Measurements from ENCODE around the gene SDK1.

SDK1 gene

GRCh38 chr7:4052130-4052529 is 751.1 kb downstream of the SDK1 start:
- Histone ChIP-seq H3K27me3 (ENCODE audit: control insufficient read depth, insufficient read depth, low read length) (no peaks in the 10 kb centered on the region), H2AFZ (no peak overlapping the region), H3K4me2 (ENCODE audit: low read length) (no peak overlapping the region), H3K4me3 (ENCODE audit: low read depth, low read length) (no peak overlapping the region), H3K79me2 (no peaks in the 10 kb centered on the region), H3K27ac (no peak overlapping the region), H3K4me1 (no peaks in the 10 kb centered on the region), H3K9me3 (ENCODE audit: control insufficient read depth, low read length) (no peaks in the 10 kb centered on the region), H3K9ac (no peak overlapping the region), H3K36me3 (ENCODE audit: control insufficient read depth, insufficient read depth, low read length) (no peaks in the 10 kb centered on the region)
- TF ChIP-seq CTCF (IDR thresholded peaks at IDR 0.05): no peak

- TF ChIP-seq CTCF (IDR thresholded peaks at IDR 0.05): no peak
- Histone ChIP-seq H3K79me2 (no peaks in the 10 kb centered on the region), H3K9me3 (ENCODE audit: control insufficient read depth, low read length) (no peaks in the 10 kb centered on the region), H3K4me3 (ENCODE audit: low read depth, low read length) (no peak overlapping the region), H3K4me2 (ENCODE audit: low read length) (no peak overlapping the region), H3K4me1 (no peaks in the 10 kb centered on the region), H2AFZ (no peak overlapping the region), H3K27me3 (ENCODE audit: control insufficient read depth, insufficient read depth, low read length) (no peaks in the 10 kb centered on the region), H3K36me3 (ENCODE audit: control insufficient read depth, insufficient read depth, low read length) (no peaks in the 10 kb centered on the region), H3K9ac (no peak overlapping the region), H3K27ac (no peak overlapping the region)
Measured at GRCh38 chr7:4054158-4054557, 753.1 kb downstream of the SDK1 start.

- no peaks in the 10 kb centered on the region for H3K27me3 ChIP-seq (ENCODE audit: control insufficient read depth, insufficient read depth, low read length)
- no peaks in the 10 kb centered on the region for H3K4me1 ChIP-seq
- H3K36me3 ChIP-seq (ENCODE audit: control insufficient read depth, insufficient read depth, low read length): no peaks in the 10 kb centered on the region
- H3K9me3 ChIP-seq (ENCODE audit: control insufficient read depth, low read length): no peaks in the 10 kb centered on the region
- H2AFZ ChIP-seq: no peak overlapping the region
- H3K27ac ChIP-seq: no peak overlapping the region
- no peak overlapping the region for H3K4me2 ChIP-seq (ENCODE audit: low read length)
- no peak overlapping the region for H3K9ac ChIP-seq
- TF ChIP-seq CTCF (IDR thresholded peaks at IDR 0.05): no peak
- H3K79me2 ChIP-seq: no peaks in the 10 kb centered on the region
- no peak overlapping the region for H3K4me3 ChIP-seq (ENCODE audit: low read depth, low read length)
Measured at GRCh38 chr7:4056552-4057288, 755.7 kb downstream of the SDK1 start.

- no peaks in the 10 kb centered on the region for H3K79me2 ChIP-seq
- no peak overlapping the region for H3K4me2 ChIP-seq (ENCODE audit: low read length)
- no peaks in the 10 kb centered on the region for H3K36me3 ChIP-seq (ENCODE audit: control insufficient read depth, insufficient read depth, low read length)
- H3K27ac ChIP-seq: no peak overlapping the region
- no peaks in the 10 kb centered on the region for H3K4me1 ChIP-seq
- no peak overlapping the region for H3K4me3 ChIP-seq (ENCODE audit: low read depth, low read length)
- no peaks in the 10 kb centered on the region for H3K27me3 ChIP-seq (ENCODE audit: control insufficient read depth, insufficient read depth, low read length)
- TF ChIP-seq CTCF (IDR thresholded peaks at IDR 0.05): no peak
- no peaks in the 10 kb centered on the region for H3K9me3 ChIP-seq (ENCODE audit: control insufficient read depth, low read length)
- H2AFZ ChIP-seq: no peak overlapping the region
- H3K9ac ChIP-seq: no peak overlapping the region
Measured at GRCh38 chr7:4057289-4057616, 756.2 kb downstream of the SDK1 start.

- H3K4me3 ChIP-seq (ENCODE audit: low read depth, low read length): no peak overlapping the region
Measured at GRCh38 chr7:4058158-4058557, 757.1 kb downstream of the SDK1 start.

More at GRCh38 chr7:4058158-4058557, 757.1 kb downstream of the SDK1 start:
- H3K79me2 ChIP-seq: no peaks in the 10 kb centered on the region
- H3K4me2 ChIP-seq (ENCODE audit: low read length): no peak overlapping the region
- no peak for TF ChIP-seq CTCF (IDR thresholded peaks at IDR 0.05)
- no peaks in the 10 kb centered on the region for H3K36me3 ChIP-seq (ENCODE audit: control insufficient read depth, insufficient read depth, low read length)
- H3K9ac ChIP-seq: no peak overlapping the region
- no peaks in the 10 kb centered on the region for H3K27me3 ChIP-seq (ENCODE audit: control insufficient read depth, insufficient read depth, low read length)
- no peak overlapping the region for H3K27ac ChIP-seq
- H3K4me1 ChIP-seq: no peaks in the 10 kb centered on the region
- H3K9me3 ChIP-seq (ENCODE audit: control insufficient read depth, low read length): no peaks in the 10 kb centered on the region
- no peak overlapping the region for H2AFZ ChIP-seq

All from parathyroid adenoma (tissue), 2 donors.